ENCODE measurements around the gene GIPR. TPM values are rescaled to one million over a fixed set of nuclear protein-coding genes. Genes with fewer than 3 reads are reported as not detected.
A peak's percentile ranks its signal among the peaks of the same experiment; 100 is the strongest.

The GIPR gene
- total RNA-seq, 2 experiments from 2014 or later = 7.0 to 9.2 TPM

DNA sequence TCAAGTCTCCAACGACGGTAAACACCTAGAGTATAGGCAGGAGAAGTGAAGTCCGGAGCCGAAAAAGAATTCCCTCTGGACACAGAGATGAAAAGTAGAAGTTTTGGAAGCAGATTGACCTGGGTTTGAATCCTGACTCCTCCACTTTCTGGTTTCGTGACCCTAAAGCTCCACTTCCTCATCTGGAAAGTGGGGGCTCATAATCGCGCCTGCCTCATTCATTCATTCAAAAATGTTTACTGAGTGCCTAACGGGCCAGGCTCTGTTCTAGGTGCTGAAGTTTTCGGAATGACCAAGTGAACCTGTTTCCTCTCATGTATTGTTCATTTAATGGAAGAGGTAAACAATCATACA lies 21.7 kb upstream of the GIPR start:
- Mint-ChIP-seq H3K4me1 (ENCODE audit: low read depth) (peaks cover 41% of the 10 kb centered on the region), H3K27me3 (ENCODE audit: low read depth) (peaks cover 2% of the 10 kb centered on the region), H3K36me3 (ENCODE audit: low read depth) (no peaks in the 10 kb centered on the region), H3K9me3 (ENCODE audit: insufficient read depth) (no peaks in the 10 kb centered on the region), H3K4me3 (peak overlapping the region; percentile 76), H3K27ac (peak overlapping the region; percentile 48)
- ATAC-seq (no peak), DNase-seq (no peak)
- POLR2A ChIA-PET = interaction anchor here (0.8 to 0.9 kb wide), 2 partner anchors 28 to 71 kb away, joined by 3 to 4 read pairs; no protein-coding TSS in a partner anchor
- CTCF ChIA-PET = interaction anchor here (0.7 to 2.1 kb wide), 12 partner anchors 10 to 242 kb away, joined by 3 to 18 read pairs (median 6); partner anchors contain the start of genes GIPR, QPCTL and SNRPD2

DNA sequence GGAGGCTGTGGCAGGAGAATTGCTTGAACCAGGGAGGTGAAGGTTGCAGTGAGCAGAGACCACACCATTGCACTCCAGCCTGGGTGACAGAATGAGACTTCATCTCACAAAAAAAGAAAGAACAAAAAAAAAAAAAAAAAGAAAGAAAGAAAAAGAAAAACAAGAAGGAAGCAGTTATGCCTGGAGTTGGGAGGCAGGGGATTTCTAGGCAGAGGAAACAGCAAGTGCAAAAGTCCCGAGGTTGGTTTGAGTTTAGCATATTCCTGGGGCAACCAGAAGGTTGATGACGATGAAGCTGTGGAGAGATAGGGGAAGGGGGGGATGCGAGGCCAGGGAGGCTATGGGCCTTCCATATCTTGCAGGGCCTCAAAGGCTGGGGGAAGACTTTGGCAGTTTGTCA lies 17.3 kb upstream of the GIPR start:
- CTCF ChIA-PET = no interaction called here
- H3K9me3 Mint-ChIP-seq (ENCODE audit: insufficient read depth) = no peaks in the 10 kb centered on the region
- DNase-seq (no peak), ATAC-seq (no peak)
- no peak overlapping the region for H3K4me3 Mint-ChIP-seq
- POLR2A ChIA-PET = no interaction called here
- H3K4me1 Mint-ChIP-seq (ENCODE audit: low read depth) = peaks cover 8% of the 10 kb centered on the region
- H3K27me3 Mint-ChIP-seq (ENCODE audit: low read depth) = no peaks in the 10 kb centered on the region
- no peak overlapping the region for H3K27ac Mint-ChIP-seq
- H3K36me3 Mint-ChIP-seq (ENCODE audit: low read depth) = no peaks in the 10 kb centered on the region

DNA sequence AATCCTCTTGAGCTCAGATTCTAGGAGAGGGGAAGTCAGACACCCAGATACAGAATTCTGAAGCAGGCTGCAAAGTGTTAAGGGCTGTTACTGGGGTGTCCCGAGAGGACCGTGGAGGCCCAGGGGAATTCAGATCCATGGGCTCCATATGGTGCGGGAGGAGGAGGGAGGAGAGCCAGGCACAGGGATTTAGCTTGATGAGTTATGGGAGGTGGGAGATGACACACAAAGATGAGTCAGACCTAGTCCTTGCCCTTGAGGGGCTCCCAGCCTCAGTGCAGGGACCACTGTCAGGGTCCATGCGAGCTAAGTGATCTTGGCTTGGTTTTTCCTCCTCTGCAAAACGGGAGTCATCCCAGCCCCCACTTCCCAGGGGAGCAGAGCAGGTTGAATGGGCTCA lies 14.4 kb upstream of the GIPR start:
- H3K27me3 Mint-ChIP-seq (ENCODE audit: low read depth) = peaks cover 1% of the 10 kb centered on the region
- H3K36me3 Mint-ChIP-seq (ENCODE audit: low read depth) = no peaks in the 10 kb centered on the region
- no peaks in the 10 kb centered on the region for H3K4me1 Mint-ChIP-seq (ENCODE audit: low read depth)
- ATAC-seq (no peak), DNase-seq (no peak)
- H3K9me3 Mint-ChIP-seq (ENCODE audit: insufficient read depth) = no peaks in the 10 kb centered on the region
- no peak overlapping the region for H3K27ac Mint-ChIP-seq
- no peak overlapping the region for H3K4me3 Mint-ChIP-seq
- ChIA-PET POLR2A (interaction anchor here (0.6 kb wide), 1 partner anchor 38 kb away, joined by 3 read pairs; the partner anchor contains the start of gene SNRPD2), CTCF (no interaction called here)

DNA sequence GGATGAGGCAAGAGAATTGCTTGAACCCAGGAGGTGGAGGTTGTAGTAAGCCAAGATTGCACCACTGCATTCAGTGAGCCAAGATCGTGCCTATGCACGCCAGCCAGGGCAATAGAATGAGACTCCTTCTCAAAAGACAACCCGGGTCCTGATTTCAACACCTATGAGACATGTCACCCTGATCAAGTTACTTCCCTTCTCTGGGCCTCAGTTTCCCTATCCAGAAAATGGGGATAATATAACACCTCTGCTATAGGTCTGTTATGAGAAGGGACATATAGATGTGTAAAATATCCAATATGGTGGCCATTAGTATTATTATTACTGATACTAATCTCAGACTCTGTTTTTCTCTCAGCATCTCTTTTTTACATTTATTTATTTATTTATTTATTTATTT lies 12.9 kb upstream of the GIPR start:
- Mint-ChIP-seq H3K4me3 (no peak overlapping the region), H3K36me3 (ENCODE audit: low read depth) (no peaks in the 10 kb centered on the region), H3K9me3 (ENCODE audit: insufficient read depth) (no peaks in the 10 kb centered on the region), H3K27ac (no peak overlapping the region), H3K4me1 (ENCODE audit: low read depth) (no peaks in the 10 kb centered on the region), H3K27me3 (ENCODE audit: low read depth) (peaks cover 7% of the 10 kb centered on the region)
- DNase-seq (no peak), ATAC-seq (no peak)
- ChIA-PET POLR2A (no interaction called here), CTCF (no interaction called here)

DNA sequence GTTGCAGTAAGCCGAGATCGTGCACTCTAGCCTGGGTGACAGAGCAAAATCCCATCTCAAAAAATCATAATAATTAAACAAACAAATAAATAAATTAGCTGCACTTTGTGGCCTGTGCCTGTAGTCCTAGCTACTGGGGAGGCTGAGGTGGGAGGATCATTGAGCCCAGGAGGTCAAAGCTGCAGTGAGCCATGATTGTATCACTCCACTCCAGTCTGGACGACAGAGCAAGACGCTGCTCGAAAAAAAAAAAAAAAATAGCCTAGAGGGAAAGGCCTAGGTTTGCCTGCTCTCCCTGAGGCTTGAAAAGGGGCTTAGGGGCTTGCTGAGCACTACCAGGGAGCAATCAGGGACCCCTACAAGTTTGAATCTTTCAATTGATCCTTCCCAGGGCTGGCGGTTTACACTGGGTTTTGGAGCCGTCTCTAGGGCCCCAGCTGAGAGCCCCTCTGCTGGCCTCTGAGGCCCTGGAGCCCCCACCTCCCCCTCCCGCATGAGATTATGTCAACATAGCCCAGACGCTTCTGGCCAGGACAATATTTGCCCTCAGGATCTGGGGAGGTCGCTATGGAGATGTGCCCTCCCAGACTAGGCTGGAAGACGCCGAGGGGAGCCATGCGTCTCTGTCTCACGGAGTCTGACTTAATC lies 10.4 kb upstream of the GIPR start:
- Mint-ChIP-seq H3K36me3 (ENCODE audit: low read depth) (no peaks in the 10 kb centered on the region), H3K9me3 (ENCODE audit: insufficient read depth) (no peaks in the 10 kb centered on the region), H3K4me3 (no peak overlapping the region), H3K27ac (no peak overlapping the region), H3K4me1 (ENCODE audit: low read depth) (no peaks in the 10 kb centered on the region), H3K27me3 (ENCODE audit: low read depth) (peaks cover 12% of the 10 kb centered on the region)
- DNase-seq (no peak), ATAC-seq (no peak)
- ChIA-PET POLR2A (interaction anchor here (0.8 kb wide), 1 partner anchor 24 kb away, joined by 3 read pairs; no protein-coding TSS in a partner anchor), CTCF (interaction anchor here (1.6 kb wide), 1 partner anchor 12 kb away, joined by 3 read pairs; no protein-coding TSS in a partner anchor)

DNA sequence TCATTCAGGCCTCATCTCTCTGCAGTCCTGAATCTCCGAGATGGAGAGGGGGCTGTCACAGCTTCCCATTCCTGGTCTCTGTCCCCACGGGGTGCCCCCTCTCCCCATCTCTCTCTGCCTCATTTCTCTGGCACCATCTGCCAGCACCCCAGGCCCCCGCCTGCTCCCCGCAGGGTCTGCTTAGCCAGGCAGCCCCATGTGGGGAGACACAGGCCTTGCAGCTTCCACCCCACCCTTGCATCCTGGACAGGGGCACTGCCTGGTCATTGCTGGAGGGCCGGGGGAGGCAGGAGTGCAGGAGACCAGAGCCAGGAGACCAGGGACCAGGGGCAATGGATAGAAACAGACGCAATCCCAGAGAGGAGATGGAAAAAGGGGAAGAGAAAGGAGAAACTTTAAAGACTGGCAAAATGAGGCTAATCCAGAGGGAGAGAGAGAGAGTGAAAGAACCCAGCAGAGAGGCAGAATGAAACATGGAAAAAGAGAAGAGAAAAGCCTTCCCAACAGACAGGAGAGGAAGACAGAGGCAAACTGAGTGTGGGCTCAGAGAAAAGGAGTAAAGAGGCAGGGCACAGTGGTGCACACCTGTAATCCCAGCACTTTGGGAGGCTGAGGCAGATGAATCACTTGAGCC lies 8.8 kb upstream of the GIPR start:
- no peak for ATAC-seq
- POLR2A ChIA-PET = no interaction called here
- H3K27ac Mint-ChIP-seq = no peak overlapping the region
- H3K4me3 Mint-ChIP-seq = no peak overlapping the region
- peaks cover 5% of the 10 kb centered on the region for H3K4me1 Mint-ChIP-seq (ENCODE audit: low read depth)
- no peak for DNase-seq
- no peaks in the 10 kb centered on the region for H3K9me3 Mint-ChIP-seq (ENCODE audit: insufficient read depth)
- peaks cover 12% of the 10 kb centered on the region for H3K27me3 Mint-ChIP-seq (ENCODE audit: low read depth)
- CTCF ChIA-PET = interaction anchor here (1.6 kb wide), 1 partner anchor 13 kb away, joined by 3 read pairs; no protein-coding TSS in a partner anchor
- no peaks in the 10 kb centered on the region for H3K36me3 Mint-ChIP-seq (ENCODE audit: low read depth)

DNA sequence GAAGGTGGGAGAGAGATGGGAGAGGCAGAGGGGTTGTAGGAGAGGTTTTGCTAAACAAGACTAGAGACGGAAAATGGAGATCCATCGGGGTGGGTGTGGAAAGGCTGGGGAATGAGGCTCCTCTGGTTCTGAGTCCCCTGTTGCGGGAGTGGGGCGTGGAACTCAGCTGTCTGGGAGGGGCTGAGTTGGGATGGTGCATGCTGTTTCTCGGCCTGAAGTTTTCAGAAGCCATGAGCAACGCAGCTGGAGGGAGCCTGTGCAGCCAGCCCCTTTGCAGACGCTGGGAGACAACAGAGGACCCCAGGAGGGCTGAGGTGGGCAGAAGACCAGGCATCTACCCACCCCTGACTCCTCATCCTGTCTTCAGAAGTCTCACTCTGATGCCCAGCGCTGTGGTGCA lies 7.4 kb upstream of the GIPR start:
- CTCF ChIA-PET = interaction anchor here (1.2 to 1.3 kb wide), 2 partner anchors 20 to 182 kb away, joined by 3 read pairs; no protein-coding TSS in a partner anchor
- no peak overlapping the region for H3K4me3 Mint-ChIP-seq
- POLR2A ChIA-PET = no interaction called here
- ATAC-seq = no peak
- no peak overlapping the region for H3K27ac Mint-ChIP-seq
- H3K27me3 Mint-ChIP-seq (ENCODE audit: low read depth) = peaks cover 12% of the 10 kb centered on the region
- H3K36me3 Mint-ChIP-seq (ENCODE audit: low read depth) = no peaks in the 10 kb centered on the region
- no peak for DNase-seq
- no peaks in the 10 kb centered on the region for H3K9me3 Mint-ChIP-seq (ENCODE audit: insufficient read depth)
- peaks cover 7% of the 10 kb centered on the region for H3K4me1 Mint-ChIP-seq (ENCODE audit: low read depth)

DNA sequence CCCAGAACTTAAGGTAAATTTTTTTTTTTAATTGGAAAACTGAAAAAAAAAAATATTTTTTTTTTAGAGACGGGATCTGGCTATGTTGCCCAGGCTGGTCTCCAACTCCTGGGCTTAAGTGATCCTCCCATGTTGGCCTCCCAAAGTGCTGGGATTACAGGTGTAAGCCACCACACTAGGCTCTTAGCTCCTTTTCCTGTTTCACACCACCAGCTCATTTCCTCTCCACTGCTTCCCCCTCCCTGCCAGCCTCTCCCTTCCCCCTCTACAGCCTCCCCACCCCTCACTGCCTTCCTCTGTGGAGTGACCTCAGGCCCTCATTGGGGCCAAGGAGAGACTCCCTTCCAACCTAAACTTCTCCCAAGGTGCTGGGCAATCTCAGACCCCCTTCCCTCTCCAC lies 4.2 kb upstream of the GIPR start:
- ChIA-PET CTCF (no interaction called here), POLR2A (no interaction called here)
- H3K27me3 Mint-ChIP-seq (ENCODE audit: low read depth) = peaks cover 9% of the 10 kb centered on the region
- no peaks in the 10 kb centered on the region for H3K36me3 Mint-ChIP-seq (ENCODE audit: low read depth)
- ATAC-seq (no peak), DNase-seq (no peak)
- no peaks in the 10 kb centered on the region for H3K9me3 Mint-ChIP-seq (ENCODE audit: insufficient read depth)
- no peak overlapping the region for H3K4me3 Mint-ChIP-seq
- H3K27ac Mint-ChIP-seq = no peak overlapping the region
- H3K4me1 Mint-ChIP-seq (ENCODE audit: low read depth) = peaks cover 21% of the 10 kb centered on the region

GRCh38 chr19:45664575-45664974 lies 3.4 kb upstream of the GIPR start:
- no peak overlapping the region for H3K27ac Mint-ChIP-seq
- H3K9me3 Mint-ChIP-seq (ENCODE audit: insufficient read depth) = no peaks in the 10 kb centered on the region
- peaks cover 5% of the 10 kb centered on the region for H3K27me3 Mint-ChIP-seq (ENCODE audit: low read depth)
- no peak for DNase-seq
- H3K4me1 Mint-ChIP-seq (ENCODE audit: low read depth) = peaks cover 28% of the 10 kb centered on the region
- H3K36me3 Mint-ChIP-seq (ENCODE audit: low read depth) = no peaks in the 10 kb centered on the region
- H3K4me3 Mint-ChIP-seq = no peak overlapping the region
- no peak for ATAC-seq
- ChIA-PET CTCF (interaction anchor here (1.3 to 1.5 kb wide), 2 partner anchors 17 to 28 kb away, joined by 5 to 6 read pairs; partner anchors contain the start of gene QPCTL), POLR2A (no interaction called here)

GRCh38 chr19:45668342-45668871 lies 386 bp downstream of the GIPR start:
- Mint-ChIP-seq H3K36me3 (ENCODE audit: low read depth) (no peaks in the 10 kb centered on the region), H3K27ac (peak overlapping the region; percentile 73), H3K4me3 (peak overlapping the region; percentile 85), H3K9me3 (ENCODE audit: insufficient read depth) (no peaks in the 10 kb centered on the region), H3K4me1 (ENCODE audit: low read depth) (peaks cover 43% of the 10 kb centered on the region), H3K27me3 (ENCODE audit: low read depth) (peaks cover 2% of the 10 kb centered on the region)
- ChIA-PET POLR2A (interaction anchor here (0.7 to 2.4 kb wide), 3 partner anchors 9 to 124 kb away, joined by 3 to 6 read pairs (median 6); no protein-coding TSS in a partner anchor), CTCF (interaction anchor here (0.9 to 5.2 kb wide), 9 partner anchors 9 to 190 kb away, joined by 3 to 31 read pairs (median 5); partner anchors contain the start of genes QPCTL, SIX5 and SNRPD2)
- ATAC-seq = peak; percentile 38
- peak; percentile 38 for DNase-seq

- H3K36me3 Mint-ChIP-seq (ENCODE audit: low read depth) = no peaks in the 10 kb centered on the region
- H3K27ac Mint-ChIP-seq = no peak overlapping the region
- no peaks in the 10 kb centered on the region for H3K9me3 Mint-ChIP-seq (ENCODE audit: insufficient read depth)
- ATAC-seq = peak; percentile 40
- H3K27me3 Mint-ChIP-seq (ENCODE audit: low read depth) = peaks cover 2% of the 10 kb centered on the region
- CTCF ChIA-PET = interaction anchor here (0.8 to 5.2 kb wide), 4 partner anchors 10 to 146 kb away, joined by 4 to 31 read pairs (median 10); partner anchors contain the start of genes QPCTL and SNRPD2
- POLR2A ChIA-PET = interaction anchor here (0.6 to 1.2 kb wide), 3 partner anchors 9 to 232 kb away, joined by 3 to 4 read pairs (median 4); no protein-coding TSS in a partner anchor
- H3K4me3 Mint-ChIP-seq = peak overlapping the region; percentile 59
- peak; percentile 81 for DNase-seq
- H3K4me1 Mint-ChIP-seq (ENCODE audit: low read depth) = peaks cover 36% of the 10 kb centered on the region
These were observed 2.8 kb downstream of the GIPR start for GRCh38 chr19:45670670-45671453.

Measured in activated CD8-positive, alpha-beta T cell treated with anti-CD3 and anti-CD28 coated beads, Interleukin-2, amount 10 ng/mL, durations not matched to agents 7 days and 5 days (primary cell).